Tibial artery (tissue), 4 donors: ENCODE data around the gene DNER.
A peak's percentile ranks its signal among the peaks of the same experiment; 100 is the strongest.

Experiments
- DNase-seq, 2 donors: peaks; one replicate each; pipeline ENCODE4 v3.0.0-alpha.2; 2019
- H3K27ac ChIP-seq, 2 donors: fragments of 200-600 bp; sonication (generic) in 1 of 2; 1 replicate in 1 of 2; 2 replicates in 1 of 2; pipeline ENCODE4 v1.5.1; 2018 to 2019; ENCODE audit warnings: mild to moderate bottlenecking in 1 of 2
- H3K27me3 ChIP-seq, 2 donors: fragments of 200-600 bp; sonication (generic) in 1 of 2; one replicate each; pipeline versions ENCODE4 v1.5.1 to v1.6.0; 2016 to 2019
- H3K36me3 ChIP-seq, 3 donors: fragments of 200-600 bp; sonication (generic) in 2 of 3; one replicate each; pipeline ENCODE4 v1.5.1; 2016 to 2019; ENCODE audit warnings: mild to moderate bottlenecking in 2 of 3
- H3K4me1 ChIP-seq, 4 donors: fragments of 200-600 bp; sonication (generic) in 2 of 4; 1 replicate in 3 of 4; 2 replicates in 1 of 4; pipeline ENCODE4 v1.5.1; 2016 to 2019
- H3K4me3 ChIP-seq, 2 donors: fragments of 200-600 bp; sonication (generic) in 1 of 2; 1 replicate in 1 of 2; 2 replicates in 1 of 2; pipeline ENCODE4 v1.5.1; 2018 to 2019; ENCODE audit warnings: mild to moderate bottlenecking in 2 of 2
- H3K9me3 ChIP-seq, 3 donors: fragments of 200-600 bp; sonication (generic) in 1 of 3; one replicate each; pipeline ENCODE4 v1.5.1; 2016 to 2019
- intact Hi-C: fragments of 100-400 bp; cut with DNase I; formaldehyde crosslinking; loops from one replicate; pipeline ENCODE4 v1.15.0; 2023; ENCODE audit warnings: low total_unique reads
- TF ChIP-seq, protein P1 (sequence below), 2 experiments: fragments of 200-600 bp in 1 of 2; fragments of 450-650 bp in 1 of 2; IDR thresholded peaks; one replicate each; pipeline ENCODE4 v1.5.1; 2017 to 2019; ENCODE audit warnings: antibody characterized with exemption in 2 of 2, mild to moderate bottlenecking in 1 of 2, moderate library complexity in 1 of 2

The DNER gene

GRCh38 chr2:229446350-229446749, 268.0 kb downstream of the DNER start:
- TF ChIP-seq, protein P1, sequence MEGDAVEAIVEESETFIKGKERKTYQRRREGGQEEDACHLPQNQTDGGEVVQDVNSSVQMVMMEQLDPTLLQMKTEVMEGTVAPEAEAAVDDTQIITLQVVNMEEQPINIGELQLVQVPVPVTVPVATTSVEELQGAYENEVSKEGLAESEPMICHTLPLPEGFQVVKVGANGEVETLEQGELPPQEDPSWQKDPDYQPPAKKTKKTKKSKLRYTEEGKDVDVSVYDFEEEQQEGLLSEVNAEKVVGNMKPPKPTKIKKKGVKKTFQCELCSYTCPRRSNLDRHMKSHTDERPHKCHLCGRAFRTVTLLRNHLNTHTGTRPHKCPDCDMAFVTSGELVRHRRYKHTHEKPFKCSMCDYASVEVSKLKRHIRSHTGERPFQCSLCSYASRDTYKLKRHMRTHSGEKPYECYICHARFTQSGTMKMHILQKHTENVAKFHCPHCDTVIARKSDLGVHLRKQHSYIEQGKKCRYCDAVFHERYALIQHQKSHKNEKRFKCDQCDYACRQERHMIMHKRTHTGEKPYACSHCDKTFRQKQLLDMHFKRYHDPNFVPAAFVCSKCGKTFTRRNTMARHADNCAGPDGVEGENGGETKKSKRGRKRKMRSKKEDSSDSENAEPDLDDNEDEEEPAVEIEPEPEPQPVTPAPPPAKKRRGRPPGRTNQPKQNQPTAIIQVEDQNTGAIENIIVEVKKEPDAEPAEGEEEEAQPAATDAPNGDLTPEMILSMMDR (IDR thresholded peaks at IDR 0.05), result no peak
- intact Hi-C loops, result no loop called here
- Histone ChIP-seq H3K36me3 (no peaks in the 10 kb centered on the region), H3K27ac (peak overlapping the region; percentile 81 to 89), H3K9me3 (no peaks in the 10 kb centered on the region), H3K27me3 (no peaks in the 10 kb centered on the region), H3K4me3 (peak overlapping the region in 1 of 2 donors; percentile 26), H3K4me1 (peaks cover 0 to 37% (median 19%) of the 10 kb centered on the region in 4 donors)
- DNase-seq, result no peak

- peak overlapping the region in 1 of 2 donors; percentile 26 for H3K4me3 ChIP-seq
- TF ChIP-seq, protein P1 (IDR thresholded peaks at IDR 0.05), result no peak
Measured at GRCh38 chr2:229445501-229446211, 268.7 kb downstream of the DNER start.

DNA sequence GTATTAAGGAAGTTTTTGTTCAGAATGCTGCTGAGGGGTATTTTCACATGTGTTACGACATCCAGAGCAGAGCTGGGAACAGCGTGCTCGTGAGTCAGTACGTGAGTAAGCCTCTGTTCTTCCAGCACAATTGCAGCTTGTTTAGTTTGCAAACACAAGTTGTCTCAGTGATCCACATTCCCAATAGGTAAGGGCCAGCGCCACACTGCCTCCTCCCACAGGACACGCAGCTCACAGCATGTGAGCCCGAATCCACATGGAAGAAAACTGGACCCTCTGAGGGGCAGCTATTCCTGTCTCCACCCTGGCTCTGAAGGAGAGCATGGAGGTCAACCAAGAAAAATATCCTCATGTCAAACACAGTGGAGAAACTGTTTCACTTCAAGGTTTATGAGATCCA, 269.3 kb downstream of the DNER start:
- Histone ChIP-seq H3K27ac (peak overlapping the region; percentile 81 to 89), H3K4me1 (peaks cover 0 to 37% (median 19%) of the 10 kb centered on the region in 4 donors), H3K27me3 (no peaks in the 10 kb centered on the region), H3K36me3 (no peaks in the 10 kb centered on the region), H3K4me3 (peak overlapping the region in 1 of 2 donors; percentile 26), H3K9me3 (no peaks in the 10 kb centered on the region)
- DNase-seq, result peak; percentile 87 to 89
- intact Hi-C loops, result no loop called here
- TF ChIP-seq, protein P1 (IDR thresholded peaks at IDR 0.05), result no peak

More at GRCh38 chr2:229445501-229446211, 268.7 kb downstream of the DNER start:
- H3K9me3 ChIP-seq, result no peaks in the 10 kb centered on the region
- DNase-seq, result peak; percentile 66 to 78
- peaks cover 0 to 37% (median 19%) of the 10 kb centered on the region in 4 donors for H3K4me1 ChIP-seq
- H3K27me3 ChIP-seq, result no peaks in the 10 kb centered on the region
- peak overlapping the region; percentile 81 to 89 for H3K27ac ChIP-seq
- H3K36me3 ChIP-seq, result no peaks in the 10 kb centered on the region
- intact Hi-C loops, result no loop called here

DNA sequence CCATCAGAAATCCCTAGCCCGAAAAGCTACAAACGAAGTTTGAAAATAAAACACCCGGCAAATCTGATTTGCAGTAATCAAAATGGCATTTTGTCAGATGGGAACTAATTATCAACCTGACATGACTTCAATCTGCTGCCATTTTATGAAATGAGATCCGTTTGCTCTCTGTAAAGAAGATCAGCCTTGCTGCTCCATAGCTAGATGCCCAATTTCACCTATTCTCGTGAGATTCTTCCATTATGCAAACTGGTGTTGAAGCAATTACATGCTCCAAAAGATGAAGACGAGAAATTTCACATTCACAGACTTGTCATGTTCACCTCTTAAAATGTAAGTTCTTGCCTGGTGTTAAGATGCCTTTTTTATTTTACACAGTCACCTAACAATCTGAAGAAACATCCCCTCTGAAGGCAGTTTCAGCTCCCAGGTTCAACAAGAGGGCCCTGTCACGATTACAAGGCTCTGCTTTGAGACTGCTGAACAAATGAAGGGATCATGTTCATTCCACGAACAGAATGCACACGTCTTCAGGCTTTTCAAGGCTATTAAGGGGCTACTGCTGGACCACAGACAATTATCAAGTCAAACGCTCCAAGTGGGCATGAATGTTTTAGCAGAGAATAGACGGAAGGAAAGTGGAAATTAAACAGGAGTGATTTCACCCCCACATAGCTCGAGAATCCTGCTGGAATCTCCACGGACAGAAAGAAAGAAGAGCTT, 270.6 kb downstream of the DNER start:
- H3K27me3 ChIP-seq, result no peaks in the 10 kb centered on the region
- no peaks in the 10 kb centered on the region for H3K9me3 ChIP-seq
- no peaks in the 10 kb centered on the region for H3K36me3 ChIP-seq
- H3K27ac ChIP-seq, result peak overlapping the region; percentile 81 to 89
- TF ChIP-seq, protein P1 (IDR thresholded peaks at IDR 0.05), result no peak
- no peak for DNase-seq
- intact Hi-C loops, result no loop called here
- H3K4me3 ChIP-seq, result no peak overlapping the region
- peaks cover 0 to 37% (median 19%) of the 10 kb centered on the region in 4 donors for H3K4me1 ChIP-seq

GRCh38 chr2:229443141-229443540, 271.2 kb downstream of the DNER start:
- H3K4me1 ChIP-seq, result peaks cover 0 to 37% (median 19%) of the 10 kb centered on the region in 4 donors
- no peak overlapping the region for H3K4me3 ChIP-seq
- intact Hi-C loops, result no loop called here
- H3K9me3 ChIP-seq, result no peaks in the 10 kb centered on the region
- H3K36me3 ChIP-seq, result no peaks in the 10 kb centered on the region
- DNase-seq, result no peak
- TF ChIP-seq, protein P1 (IDR thresholded peaks at IDR 0.05), result no peak
- H3K27ac ChIP-seq, result peak overlapping the region; percentile 81 to 89
- no peaks in the 10 kb centered on the region for H3K27me3 ChIP-seq
